K562 (cell line): ENCODE results near the gene MTA2. TPM values are rescaled to one million over a fixed set of nuclear protein-coding genes. Genes with fewer than 3 reads are reported as not detected.

Experiments
- KLF6 ChIP-seq: fragments of 250-450 bp; sonication (Bioruptor Pico); IDR thresholded peaks from 2 replicates; pipeline ENCODE4 v1.4.0; 2020; ENCODE audit warnings: mild to moderate bottlenecking, moderate library complexity, borderline replicate concordance
- MCM5 ChIP-seq: fragments of 450-650 bp; IDR thresholded peaks from 2 replicates; pipeline ENCODE4 v1.6.1; 2016; ENCODE audit warnings: low read depth
- NFE2L1 ChIP-seq: fragments of 450-650 bp; IDR thresholded peaks from 2 replicates; pipeline ENCODE4 v1.6.1; 2016; ENCODE audit warnings: missing genetic modification characterization, low read depth, mild to moderate bottlenecking, missing compliant biosample characterization, moderate library complexity, borderline replicate concordance
- PCBP1 ChIP-seq: fragments of 200-400 bp; formaldehyde crosslinking; IDR thresholded peaks from 2 replicates; pipeline ENCODE4 v1.6.1; 2018; ENCODE audit warnings: mild to moderate bottlenecking, low read depth, low read length; ENCODE audit not compliant: poor library complexity, severe bottlenecking
- RBFOX2 ChIP-seq: fragments of 200-400 bp; formaldehyde crosslinking; IDR thresholded peaks from 2 replicates; pipeline ENCODE4 v1.6.1; 2017; ENCODE audit warnings: low read depth, mild to moderate bottlenecking, low read length, moderate library complexity
- RHOXF2B ChIP-seq: fragments of 250-450 bp; sonication (Bioruptor Pico); conservative IDR thresholded peaks from 2 replicates; pipeline ENCODE4 v1.5.1; 2021
- SPI1 ChIP-seq: IDR thresholded peaks from 2 replicates; pipeline ENCODE4 v1.6.1; 2011; ENCODE audit warnings: low read depth, low read length, control low read depth, borderline replicate concordance
- SRF ChIP-seq, 2 experiments: fragments of 250-450, 450-650 bp in 1 of 2; sonication (Bioruptor Pico) in 1 of 2; sonication (generic) in 1 of 2; formaldehyde crosslinking; IDR thresholded peaks; 2 replicates each; pipeline versions ENCODE4 v1.5.0 to v1.5.1; 2020 to 2022; ENCODE audit warnings: mild to moderate bottlenecking in 1 of 2, missing genetic modification reagents in 1 of 2
- TAL1 ChIP-seq: fragments of 450-650 bp; IDR thresholded peaks from 2 replicates; pipeline ENCODE4 v1.6.1; 2016; ENCODE audit warnings: mild to moderate bottlenecking
- U2AF1 ChIP-seq: fragments of 200-400 bp; formaldehyde crosslinking; optimal IDR thresholded peaks from 2 replicates; pipeline ENCODE3; 2017; ENCODE audit warnings: mild to moderate bottlenecking, low read depth, low read length, moderate library complexity
- ZKSCAN1 ChIP-seq: fragments of 150-350 bp; IDR thresholded peaks from 2 replicates; pipeline ENCODE4 v1.6.1; 2016; ENCODE audit warnings: low read depth, low read length
- polyA plus RNA-seq, 8 experiments: library from polyadenylated mRNA; depleted of rRNA in 4 of 8; stranded (reverse) in 5 of 8; unstranded in 3 of 8; fragments of >200 nt; fragmentation: Nextera tagmentation in 2 of 8; fragmentation: Illumina TruSeq in 1 of 8; extraction: Ambion mirVana in 2 of 8; extraction: Trizol in 1 of 8; gene quantifications; 2 replicates each; pipeline versions ENCODE4 v1.2.1 to v1.2.3, GENCODE V29; 2011 to 2014; ENCODE audit warnings: inconsistent platforms in 1 of 8, missing spikeins in 1 of 8
- total RNA-seq, 7 experiments: library from RNA; depleted of rRNA in 6 of 7; stranded (reverse); fragments of >200 nt in 6 of 7; fragmentation: Illumina TruSeq in 2 of 7; extraction: Trizol in 2 of 7; gene quantifications; 2 replicates each; pipeline versions ENCODE4 v1.2.1 to v1.2.3, GENCODE V29; 2011 to 2021; ENCODE audit warnings: low replicate concordance in 1 of 7
- TF ChIP-seq, protein P1 (sequence below), 3 experiments: IDR thresholded peaks in 2 of 3; conservative IDR thresholded peaks in 1 of 3; 2 replicates each; pipeline ENCODE4 v1.5.1; 2011 to 2012; ENCODE audit warnings: low read length in 3 of 3, mild to moderate bottlenecking in 3 of 3, control low read depth in 2 of 3, improper control_type of control experiment in 1 of 3, inconsistent platforms in 1 of 3, low read depth in 1 of 3, mixed read lengths in 1 of 3, moderate library complexity in 1 of 3; ENCODE audit not compliant: insufficient read depth in 2 of 3
- TF ChIP-seq, protein P2 (sequence below), 3 experiments: fragments of 200-800 bp in 1 of 3; fragments of 250-450 bp in 1 of 3; fragments of 450-650 bp in 1 of 3; sonication (Bioruptor Pico) in 1 of 3; sonication (Bioruptor generic) in 1 of 3; formaldehyde crosslinking in 1 of 3; IDR thresholded peaks; 2 replicates each; pipeline versions ENCODE4 v1.6.1 to v1.8.0; 2016 to 2022; ENCODE audit warnings: mild to moderate bottlenecking in 2 of 3, missing genetic modification characterization in 2 of 3, missing compliant biosample characterization in 1 of 3, moderate library complexity in 1 of 3
- TF ChIP-seq, protein P3 (sequence below): fragments of 450-650 bp; IDR thresholded peaks from 2 replicates; pipeline ENCODE4 v1.6.1; 2016; ENCODE audit warnings: missing biosample characterization, missing genetic modification characterization

MTA2 gene
- total and polyA plus RNA-seq, 9 of the 15 experiments (the other 6 are each of a cell fraction or from before 2014, with no cell fraction given) = 6.2 to 220 (median 172) TPM

DNA sequence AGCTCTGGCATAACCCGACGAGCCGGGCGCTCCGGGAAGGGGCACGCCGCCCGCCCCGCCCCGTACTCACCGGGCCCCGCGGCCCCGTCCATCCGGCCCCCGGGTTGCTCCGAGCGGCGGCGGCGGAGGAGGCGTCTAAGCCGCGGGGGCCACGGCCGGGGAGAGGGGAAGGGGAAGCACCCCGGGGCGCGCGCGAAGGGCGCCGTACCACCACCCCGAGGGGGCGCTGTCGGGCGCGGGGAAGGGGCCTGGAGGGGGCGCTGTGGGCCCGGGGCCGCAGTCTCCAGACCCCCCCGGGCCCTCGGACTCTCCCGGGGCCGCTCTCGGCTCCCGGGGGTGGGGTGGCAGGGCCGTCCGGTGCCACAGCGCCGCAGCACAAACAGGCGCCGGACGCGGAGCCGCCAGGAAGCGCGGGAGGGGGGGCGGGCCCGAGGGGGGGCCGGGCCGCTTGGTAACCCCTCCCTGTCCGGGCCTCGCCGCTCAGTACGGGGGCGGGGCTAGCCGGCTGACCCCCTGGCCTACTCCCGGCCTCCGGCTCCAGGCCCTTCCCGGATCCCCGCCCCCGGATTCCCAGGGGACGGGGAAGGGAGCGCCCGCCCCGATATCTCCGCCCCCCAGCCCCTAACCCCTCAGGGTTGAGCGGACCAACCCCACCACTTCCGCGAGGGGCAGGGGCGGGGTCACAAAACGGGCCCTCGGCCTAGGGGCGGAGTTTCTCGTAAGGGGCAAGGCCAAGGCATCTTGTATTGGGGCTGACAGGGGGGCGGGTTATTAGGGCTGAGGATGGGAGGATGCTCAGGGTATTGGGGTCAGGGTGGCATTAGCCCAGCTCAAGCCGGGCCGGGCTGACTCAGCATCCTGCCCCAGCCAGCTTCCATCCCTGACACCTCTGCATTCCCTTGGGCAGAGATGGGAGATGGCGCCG, 11.0 kb upstream of the MTA2 start, which contains the start of the genes EML3 and ROM1 (continued):
- no peak for TF ChIP-seq TAL1
- TF ChIP-seq, protein P1, sequence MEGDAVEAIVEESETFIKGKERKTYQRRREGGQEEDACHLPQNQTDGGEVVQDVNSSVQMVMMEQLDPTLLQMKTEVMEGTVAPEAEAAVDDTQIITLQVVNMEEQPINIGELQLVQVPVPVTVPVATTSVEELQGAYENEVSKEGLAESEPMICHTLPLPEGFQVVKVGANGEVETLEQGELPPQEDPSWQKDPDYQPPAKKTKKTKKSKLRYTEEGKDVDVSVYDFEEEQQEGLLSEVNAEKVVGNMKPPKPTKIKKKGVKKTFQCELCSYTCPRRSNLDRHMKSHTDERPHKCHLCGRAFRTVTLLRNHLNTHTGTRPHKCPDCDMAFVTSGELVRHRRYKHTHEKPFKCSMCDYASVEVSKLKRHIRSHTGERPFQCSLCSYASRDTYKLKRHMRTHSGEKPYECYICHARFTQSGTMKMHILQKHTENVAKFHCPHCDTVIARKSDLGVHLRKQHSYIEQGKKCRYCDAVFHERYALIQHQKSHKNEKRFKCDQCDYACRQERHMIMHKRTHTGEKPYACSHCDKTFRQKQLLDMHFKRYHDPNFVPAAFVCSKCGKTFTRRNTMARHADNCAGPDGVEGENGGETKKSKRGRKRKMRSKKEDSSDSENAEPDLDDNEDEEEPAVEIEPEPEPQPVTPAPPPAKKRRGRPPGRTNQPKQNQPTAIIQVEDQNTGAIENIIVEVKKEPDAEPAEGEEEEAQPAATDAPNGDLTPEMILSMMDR (IDR thresholded peaks at IDR 0.05 in 2 of 3, conservative IDR thresholded peaks at IDR 0.05 in 1 of 3; ENCODE audit: insufficient read depth in 2 of 3, low read depth in 1 of 3, low read length in 3 of 3) = peak; percentile 79 to 100 (median 100)
- TF ChIP-seq, protein P2, sequence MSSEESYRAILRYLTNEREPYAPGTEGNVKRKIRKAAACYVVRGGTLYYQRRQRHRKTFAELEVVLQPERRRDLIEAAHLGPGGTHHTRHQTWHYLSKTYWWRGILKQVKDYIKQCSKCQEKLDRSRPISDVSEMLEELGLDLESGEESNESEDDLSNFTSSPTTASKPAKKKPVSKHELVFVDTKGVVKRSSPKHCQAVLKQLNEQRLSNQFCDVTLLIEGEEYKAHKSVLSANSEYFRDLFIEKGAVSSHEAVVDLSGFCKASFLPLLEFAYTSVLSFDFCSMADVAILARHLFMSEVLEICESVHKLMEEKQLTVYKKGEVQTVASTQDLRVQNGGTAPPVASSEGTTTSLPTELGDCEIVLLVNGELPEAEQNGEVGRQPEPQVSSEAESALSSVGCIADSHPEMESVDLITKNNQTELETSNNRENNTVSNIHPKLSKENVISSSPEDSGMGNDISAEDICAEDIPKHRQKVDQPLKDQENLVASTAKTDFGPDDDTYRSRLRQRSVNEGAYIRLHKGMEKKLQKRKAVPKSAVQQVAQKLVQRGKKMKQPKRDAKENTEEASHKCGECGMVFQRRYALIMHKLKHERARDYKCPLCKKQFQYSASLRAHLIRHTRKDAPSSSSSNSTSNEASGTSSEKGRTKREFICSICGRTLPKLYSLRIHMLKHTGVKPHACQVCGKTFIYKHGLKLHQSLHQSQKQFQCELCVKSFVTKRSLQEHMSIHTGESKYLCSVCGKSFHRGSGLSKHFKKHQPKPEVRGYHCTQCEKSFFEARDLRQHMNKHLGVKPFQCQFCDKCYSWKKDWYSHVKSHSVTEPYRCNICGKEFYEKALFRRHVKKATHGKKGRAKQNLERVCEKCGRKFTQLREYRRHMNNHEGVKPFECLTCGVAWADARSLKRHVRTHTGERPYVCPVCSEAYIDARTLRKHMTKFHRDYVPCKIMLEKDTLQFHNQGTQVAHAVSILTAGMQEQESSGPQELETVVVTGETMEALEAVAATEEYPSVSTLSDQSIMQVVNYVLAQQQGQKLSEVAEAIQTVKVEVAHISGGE (CRISPR knock-in tag; IDR thresholded peaks at IDR 0.05) = peak in 2 of 3 experiments; percentile 51 to 88; a peak in 4 of 6 replicates
- TF ChIP-seq SRF (CRISPR knock-in tag; IDR thresholded peaks at IDR 0.05) = peak in 1 of 2 experiments; percentile 72; a peak in 1 of 4 replicates
- no peak for TF ChIP-seq KLF6 (CRISPR knock-in tag)
- no peak for TF ChIP-seq NFE2L1 (tag)
- peak; percentile 34 for TF ChIP-seq U2AF1
- TF ChIP-seq ZKSCAN1 = no peak
- peak; percentile 31 for TF ChIP-seq PCBP1
- TF ChIP-seq SPI1 = 0 out of 2 replicates have a peak, but pooled peaks have one; percentile 23
- TF ChIP-seq, protein P3, sequence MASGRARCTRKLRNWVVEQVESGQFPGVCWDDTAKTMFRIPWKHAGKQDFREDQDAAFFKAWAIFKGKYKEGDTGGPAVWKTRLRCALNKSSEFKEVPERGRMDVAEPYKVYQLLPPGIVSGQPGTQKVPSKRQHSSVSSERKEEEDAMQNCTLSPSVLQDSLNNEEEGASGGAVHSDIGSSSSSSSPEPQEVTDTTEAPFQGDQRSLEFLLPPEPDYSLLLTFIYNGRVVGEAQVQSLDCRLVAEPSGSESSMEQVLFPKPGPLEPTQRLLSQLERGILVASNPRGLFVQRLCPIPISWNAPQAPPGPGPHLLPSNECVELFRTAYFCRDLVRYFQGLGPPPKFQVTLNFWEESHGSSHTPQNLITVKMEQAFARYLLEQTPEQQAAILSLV (tag) = no peak
- TF ChIP-seq RHOXF2B (CRISPR knock-in tag) = no peak
- TF ChIP-seq RBFOX2 = peak; percentile 59
- no peak for TF ChIP-seq MCM5
